Nephron progenitor cell (in vitro differentiated cells): ENCODE measurements around the gene DOC2A.

ENCODE experiments used
- DNase-seq: peaks from one replicate; pipeline ENCODE4 v3.0.0; 2021
- H3K27ac Mint-ChIP-seq: 2 replicates; pipeline ENCODE4 v1.8.0; 2021; ENCODE audit warnings: mild to moderate bottlenecking, moderate library complexity, mixed read lengths
- H3K27me3 Mint-ChIP-seq: 2 replicates; pipeline ENCODE4 v1.8.0; 2021; ENCODE audit warnings: mild to moderate bottlenecking, low read depth, mixed read lengths; ENCODE audit not compliant: poor library complexity
- H3K36me3 Mint-ChIP-seq: 2 replicates; pipeline ENCODE4 v1.8.0; 2021; ENCODE audit warnings: low read depth, mixed read lengths
- H3K4me1 Mint-ChIP-seq: 2 replicates; pipeline ENCODE4 v1.8.0; 2021; ENCODE audit warnings: mixed read lengths
- H3K4me3 Mint-ChIP-seq: 2 replicates; pipeline ENCODE4 v1.8.0; 2021; ENCODE audit warnings: mild to moderate bottlenecking, moderate library complexity, mixed read lengths
- H3K9me3 Mint-ChIP-seq: 2 replicates; pipeline ENCODE4 v1.8.0; 2021; ENCODE audit warnings: mild to moderate bottlenecking, moderate library complexity, mixed read lengths
- CTCF ChIP-seq: fragments of 200-600 bp; sonication (generic); IDR thresholded peaks from 2 replicates; pipeline ENCODE4 v1.5.0; 2021; ENCODE audit warnings: antibody characterized with exemption

The DOC2A gene

DNA sequence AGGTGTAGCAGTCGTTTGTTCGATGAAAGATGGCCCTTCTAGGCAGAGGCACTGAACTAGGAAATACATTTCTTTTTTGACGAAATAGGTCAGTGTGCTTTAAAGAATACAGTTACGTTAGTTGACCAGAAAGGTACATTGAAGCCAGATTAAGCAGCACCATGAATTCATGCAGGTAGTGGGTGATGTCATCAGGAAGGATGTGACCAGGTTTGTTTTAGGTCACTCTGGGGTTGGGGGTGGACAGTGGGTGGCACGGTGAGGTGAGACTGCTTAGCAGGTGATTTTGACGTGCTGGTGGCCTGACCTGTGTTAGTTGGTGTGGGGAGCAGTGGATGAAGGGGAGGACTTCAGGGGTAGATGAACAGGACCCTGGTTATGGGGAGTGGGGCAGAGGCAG is 11.2 kb downstream of the DOC2A start:
- peaks cover 3% of the 10 kb centered on the region for H3K27me3 Mint-ChIP-seq
- H3K4me1 Mint-ChIP-seq: peaks cover 19% of the 10 kb centered on the region
- H3K27ac Mint-ChIP-seq: no peak overlapping the region
- H3K9me3 Mint-ChIP-seq: no peaks in the 10 kb centered on the region
- no peak for DNase-seq
- no peak overlapping the region for H3K4me3 Mint-ChIP-seq
- peaks cover 11% of the 10 kb centered on the region for H3K36me3 Mint-ChIP-seq
- no peak for TF ChIP-seq CTCF

DNA sequence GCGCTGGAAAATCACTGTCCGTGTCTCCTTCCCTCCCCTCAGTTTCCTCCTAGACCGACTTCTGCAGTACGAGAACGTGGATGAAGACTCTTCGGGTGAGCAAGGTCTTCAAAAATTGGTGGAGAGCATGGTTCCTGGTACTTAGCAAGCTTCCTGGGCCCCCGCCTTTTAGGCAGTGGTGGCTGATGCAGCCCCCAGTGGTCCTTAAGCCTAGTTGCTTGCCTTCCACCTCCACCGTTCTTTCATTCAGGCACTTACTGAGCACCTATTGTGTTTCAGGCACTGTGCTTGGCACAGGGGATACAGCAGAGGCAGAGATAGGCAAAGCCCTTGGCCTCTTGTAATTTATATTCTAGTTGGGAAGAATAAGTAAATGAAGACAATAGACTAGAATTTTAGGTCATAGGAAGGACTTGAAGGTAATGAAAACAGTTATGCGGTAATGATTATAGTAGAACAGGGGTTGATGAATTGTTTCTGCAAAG is 14.0 kb downstream of the DOC2A start:
- DNase-seq: no peak
- H3K4me1 Mint-ChIP-seq: peaks cover 40% of the 10 kb centered on the region
- H3K36me3 Mint-ChIP-seq: peaks cover 26% of the 10 kb centered on the region
- no peaks in the 10 kb centered on the region for H3K9me3 Mint-ChIP-seq
- peaks cover 3% of the 10 kb centered on the region for H3K27me3 Mint-ChIP-seq
- no peak overlapping the region for H3K27ac Mint-ChIP-seq
- TF ChIP-seq CTCF: no peak
- H3K4me3 Mint-ChIP-seq: peak overlapping the region; percentile 98

- H3K9me3 Mint-ChIP-seq: no peaks in the 10 kb centered on the region
- peak within 1 kb of the TSS; percentile 95 for H3K27ac Mint-ChIP-seq
- H3K36me3 Mint-ChIP-seq: peaks cover 26% of the 10 kb centered on the region
- peak; percentile 98 for DNase-seq
- no peak for TF ChIP-seq CTCF
- peak within 1 kb of the TSS; percentile 98 for H3K4me3 Mint-ChIP-seq
- peaks cover 3% of the 10 kb centered on the region for H3K27me3 Mint-ChIP-seq
- H3K4me1 Mint-ChIP-seq: peaks cover 44% of the 10 kb centered on the region
Observed at GRCh38 chr16:29995911-29996765, 14.7 kb downstream of the DOC2A start, which contains the start of gene INO80E. Gene INO80E (plus strand): TSS chr16:29996241. CDS start chr16:29996311, 70 bp downstream.

GRCh38 chr16:29995324-29995910 is 15.4 kb downstream of the DOC2A start, which contains the start of gene HIRIP3:
Gene HIRIP3 (minus strand): TSS chr16:29995617. CDS start chr16:29995605, 12 bp downstream.
- H3K4me3 Mint-ChIP-seq: peak within 1 kb of the TSS; percentile 98

GRCh38 chr16:29994600-29995323 is 16.1 kb downstream of the DOC2A start:
- peaks cover 3% of the 10 kb centered on the region for H3K27me3 Mint-ChIP-seq
- peaks cover 36% of the 10 kb centered on the region for H3K36me3 Mint-ChIP-seq
- peak; percentile 61 for DNase-seq
- no peak overlapping the region for H3K27ac Mint-ChIP-seq
- H3K4me3 Mint-ChIP-seq: peak overlapping the region; percentile 98
- H3K4me1 Mint-ChIP-seq: peaks cover 52% of the 10 kb centered on the region
- no peak for TF ChIP-seq CTCF
- H3K9me3 Mint-ChIP-seq: no peaks in the 10 kb centered on the region

More at GRCh38 chr16:29995324-29995910, 15.4 kb downstream of the DOC2A start, which contains the start of gene HIRIP3:
- Mint-ChIP-seq H3K4me1 (peaks cover 49% of the 10 kb centered on the region), H3K9me3 (no peaks in the 10 kb centered on the region), H3K36me3 (peaks cover 29% of the 10 kb centered on the region), H3K27ac (peak within 1 kb of the TSS; percentile 95), H3K27me3 (peaks cover 3% of the 10 kb centered on the region)
- no peak for TF ChIP-seq CTCF
- DNase-seq: peak; percentile 85
